Fibroblast of villous mesenchyme (primary cell): ENCODE measurements around the gene ODC1. TPM values are rescaled to one million over a fixed set of nuclear protein-coding genes. Genes with fewer than 3 reads are reported as not detected.
"Not testable (repeated sequence)": the region's sequence is repeated elsewhere in the genome, so short reads cannot be mapped to it uniquely, and the experiment has no call there.

ENCODE experiments used
- DNase-seq: peaks from one replicate; pipeline ENCODE4 v3.0.0-alpha.2; 2010; ENCODE audit warnings: low read depth
- H3K4me3 ChIP-seq: 2 replicates; pipeline ENCODE4 v1.5.1; 2011; ENCODE audit warnings: low read depth, mild to moderate bottlenecking, low read length
- CTCF ChIP-seq: IDR thresholded peaks from 2 replicates; pipeline ENCODE4 v1.5.1; 2012; ENCODE audit warnings: low read depth, mild to moderate bottlenecking, low read length; ENCODE audit not compliant: insufficient read depth
- total RNA-seq: library from RNA; depleted of rRNA; stranded (reverse); fragments of >200 nt; gene quantifications from 2 replicates; pipeline ENCODE4 v1.2.3, GENCODE V29; 2012

Gene ODC1
- total RNA-seq, 1 donor: 133 TPM

GRCh38 chr2:10493075-10493633 is 45.0 kb upstream of the ODC1 start:
- H3K4me3 ChIP-seq: no peak overlapping the region
- no peak for TF ChIP-seq CTCF
- no peak for DNase-seq

- no peak for DNase-seq
- TF ChIP-seq CTCF: no peak
- no peak overlapping the region for H3K4me3 ChIP-seq
Observed at GRCh38 chr2:10490806-10491291, 42.7 kb upstream of the ODC1 start.

GRCh38 chr2:10489842-10490555 is 41.9 kb upstream of the ODC1 start:
- no peak for TF ChIP-seq CTCF
- no peak for DNase-seq
- no peak overlapping the region for H3K4me3 ChIP-seq

GRCh38 chr2:10488142-10488541 is 40.0 kb upstream of the ODC1 start:
- DNase-seq: not testable (repeated sequence)

GRCh38 chr2:10487741-10488104 is 39.6 kb upstream of the ODC1 start:
- DNase-seq, H3K4me3 ChIP-seq: not testable (repeated sequence)

More at GRCh38 chr2:10488142-10488541, 40.0 kb upstream of the ODC1 start:
- not testable (repeated sequence) for H3K4me3 ChIP-seq

- no peak for DNase-seq
- H3K4me3 ChIP-seq: no peak overlapping the region
- TF ChIP-seq CTCF: no peak
Observed at GRCh38 chr2:10487081-10487740, 39.1 kb upstream of the ODC1 start.

GRCh38 chr2:10486601-10487079 is 38.5 kb upstream of the ODC1 start:
- DNase-seq: no peak
- no peak for TF ChIP-seq CTCF
- no peak overlapping the region for H3K4me3 ChIP-seq
